ENCODE data around the gene LILRB2.
"Not testable (repeated sequence)": the region's sequence is repeated elsewhere in the genome, so short reads cannot be mapped to it uniquely, and the experiment has no call there.

Gene LILRB2

DNA sequence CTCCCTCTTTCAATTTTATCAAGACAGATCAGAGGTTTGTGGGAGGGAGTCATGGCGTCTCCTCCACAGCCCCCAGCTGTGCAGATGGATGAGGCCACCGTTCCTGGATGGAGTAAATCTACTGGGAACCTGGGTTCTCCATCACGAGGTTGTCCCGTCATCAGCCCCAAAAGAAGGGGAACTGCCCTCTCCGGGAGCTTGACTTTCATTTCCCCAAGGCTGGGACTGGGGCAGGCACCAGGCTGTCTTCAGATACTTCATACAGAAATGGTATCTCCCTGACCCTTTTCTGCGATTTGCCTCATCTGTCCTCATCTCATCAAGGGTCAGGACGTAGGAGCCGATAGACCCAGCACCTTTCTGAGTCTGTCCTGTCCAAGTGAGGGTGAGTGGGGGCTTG, 9.8 kb downstream of the LILRB2 start:
- peak; percentile 25 to 68 for DNase-seq

DNA sequence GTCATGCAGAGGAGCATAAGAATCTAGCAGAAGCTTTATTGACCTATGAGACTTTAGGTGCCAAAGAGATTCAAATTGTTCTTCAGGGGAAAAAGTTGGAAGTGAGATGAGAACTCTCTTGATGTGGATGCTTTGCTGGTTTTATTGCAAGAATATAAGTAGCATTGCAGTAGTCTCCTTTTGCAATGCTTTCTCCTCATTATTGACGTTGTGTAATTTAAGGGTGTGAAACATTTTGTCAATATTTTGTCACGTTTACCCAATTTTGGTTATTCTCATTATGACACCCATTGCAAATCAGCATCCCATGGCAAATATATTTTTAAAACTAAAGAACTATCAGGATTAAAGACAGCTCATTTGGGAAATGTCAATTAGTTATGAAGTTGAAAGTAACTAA, 12.0 kb downstream of the LILRB2 start:
- DNase-seq: no peak

DNA sequence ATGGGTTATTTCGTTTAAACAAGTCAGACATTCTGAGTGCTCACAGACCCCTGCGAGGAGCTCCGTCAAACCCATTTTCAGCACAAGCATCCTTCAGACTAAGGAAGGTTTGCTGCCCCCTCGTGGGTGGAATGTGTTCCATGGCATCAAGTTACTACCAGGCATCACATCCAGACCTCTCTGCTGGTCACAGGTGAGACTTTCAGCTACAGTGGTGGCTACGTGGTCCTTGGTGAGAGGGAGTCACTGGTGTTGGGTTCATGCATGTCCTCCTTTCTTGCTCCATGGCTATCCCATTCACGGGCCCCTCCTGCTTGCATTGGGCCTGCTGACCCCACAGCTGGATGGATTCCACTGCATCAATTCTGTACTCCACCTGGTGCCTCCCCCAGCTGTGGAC, 14.8 kb downstream of the LILRB2 start:
- DNase-seq: peak; percentile 64 to 71

DNA sequence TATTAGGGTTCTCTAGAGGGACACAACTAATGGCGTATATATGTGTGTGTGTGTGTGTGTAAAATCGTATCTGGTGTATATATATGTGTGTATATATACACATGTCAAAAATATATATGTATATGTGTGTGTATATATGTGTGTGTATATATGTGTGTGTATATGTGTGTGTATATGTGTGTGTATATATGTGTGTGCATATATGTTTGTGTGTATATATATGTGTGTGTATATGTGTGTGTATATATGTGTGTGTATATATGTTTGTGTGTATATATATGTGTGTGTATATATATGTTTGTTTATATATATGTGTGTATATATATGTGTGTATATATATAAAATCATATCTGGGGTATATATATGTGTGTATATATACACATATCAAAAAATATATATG, 18.4 kb downstream of the LILRB2 start:
- no peak for DNase-seq

DNA sequence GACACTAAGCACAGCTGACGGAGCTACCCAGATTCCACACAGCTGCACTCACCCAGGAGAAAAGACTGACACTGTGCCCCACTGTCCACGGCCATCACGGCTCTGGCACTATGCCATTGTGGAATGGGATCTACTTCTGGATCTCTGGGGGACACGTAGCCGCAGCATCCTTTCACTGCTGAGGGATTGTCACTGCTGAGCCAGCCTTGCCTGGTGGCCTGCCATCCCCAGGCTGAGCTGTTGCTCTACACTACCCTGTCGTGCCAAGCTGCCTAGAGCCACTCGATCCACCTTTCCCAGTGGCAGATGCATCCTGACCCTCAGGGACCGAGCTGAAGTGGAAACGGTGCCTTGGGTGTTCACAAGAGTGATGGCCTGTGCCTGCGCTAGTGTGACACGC, 18.8 kb downstream of the LILRB2 start:
- DNase-seq: no peak

DNA sequence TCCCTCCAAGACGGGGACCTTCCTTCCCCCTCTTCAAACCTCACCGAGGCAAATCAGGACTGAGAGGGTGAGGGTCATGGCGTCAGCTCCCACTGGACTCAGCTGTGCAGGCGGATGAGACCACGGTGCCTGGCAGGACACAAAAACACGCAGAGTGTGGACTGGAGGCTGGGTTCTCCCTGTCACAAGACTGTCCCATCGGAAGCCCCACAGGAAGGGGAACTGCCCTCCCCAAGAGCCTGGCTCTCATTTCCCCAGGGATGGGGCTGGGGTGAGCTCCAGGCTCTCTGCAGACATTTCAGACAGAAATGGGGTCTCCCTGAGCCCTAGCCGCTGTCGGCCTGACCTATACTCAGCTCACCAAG, 23.8 kb downstream of the LILRB2 start, which contains the start of gene LILRB5:
LILRB5 (minus strand) TSS at position 158 of the 365 bp plus-strand sequence; CDS start at position 78, 80 bp downstream.
- no peak for DNase-seq

DNA sequence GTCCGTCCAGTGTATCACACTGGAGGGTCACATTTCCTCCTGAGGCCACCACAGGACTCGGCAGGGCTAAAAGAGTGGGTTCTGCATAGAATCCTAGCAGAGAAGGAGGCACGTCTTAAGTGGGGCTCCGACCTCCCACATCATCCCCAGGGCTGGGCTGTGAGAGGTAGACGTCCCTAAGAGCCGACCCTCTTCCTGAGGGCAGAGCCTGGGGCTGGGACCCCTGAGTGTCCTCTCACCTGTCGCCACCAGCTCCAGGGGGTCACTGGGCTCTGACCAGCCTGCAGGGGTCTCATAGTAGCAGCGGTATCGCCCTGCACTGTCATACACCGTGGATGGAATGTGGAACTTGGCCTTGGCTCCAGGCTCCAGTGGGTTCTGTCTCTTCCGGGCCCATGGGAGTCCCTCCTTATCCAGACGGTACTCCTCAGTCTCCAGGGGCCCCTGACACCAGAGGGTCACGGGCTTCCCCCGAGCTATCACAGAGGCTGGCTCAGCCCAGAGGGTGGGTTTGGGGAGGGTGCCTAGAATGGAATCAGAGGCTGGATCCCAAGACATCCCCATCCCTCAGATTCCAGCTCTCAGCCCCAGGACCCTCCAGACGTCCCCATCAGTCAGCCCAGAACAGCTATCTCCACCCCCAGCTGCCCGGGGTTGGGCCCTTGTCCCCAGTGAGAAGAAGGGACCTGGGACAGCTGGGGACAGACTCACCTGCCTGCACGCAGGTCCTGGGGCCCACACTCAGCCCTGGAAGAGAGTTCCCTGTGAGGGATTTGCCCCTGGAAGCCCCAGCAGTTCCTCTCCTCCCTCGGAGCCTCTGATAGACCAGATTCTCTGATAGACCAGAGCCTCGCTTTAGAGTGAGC, 24.4 kb downstream of the LILRB2 start:
- DNase-seq: no peak

DNA sequence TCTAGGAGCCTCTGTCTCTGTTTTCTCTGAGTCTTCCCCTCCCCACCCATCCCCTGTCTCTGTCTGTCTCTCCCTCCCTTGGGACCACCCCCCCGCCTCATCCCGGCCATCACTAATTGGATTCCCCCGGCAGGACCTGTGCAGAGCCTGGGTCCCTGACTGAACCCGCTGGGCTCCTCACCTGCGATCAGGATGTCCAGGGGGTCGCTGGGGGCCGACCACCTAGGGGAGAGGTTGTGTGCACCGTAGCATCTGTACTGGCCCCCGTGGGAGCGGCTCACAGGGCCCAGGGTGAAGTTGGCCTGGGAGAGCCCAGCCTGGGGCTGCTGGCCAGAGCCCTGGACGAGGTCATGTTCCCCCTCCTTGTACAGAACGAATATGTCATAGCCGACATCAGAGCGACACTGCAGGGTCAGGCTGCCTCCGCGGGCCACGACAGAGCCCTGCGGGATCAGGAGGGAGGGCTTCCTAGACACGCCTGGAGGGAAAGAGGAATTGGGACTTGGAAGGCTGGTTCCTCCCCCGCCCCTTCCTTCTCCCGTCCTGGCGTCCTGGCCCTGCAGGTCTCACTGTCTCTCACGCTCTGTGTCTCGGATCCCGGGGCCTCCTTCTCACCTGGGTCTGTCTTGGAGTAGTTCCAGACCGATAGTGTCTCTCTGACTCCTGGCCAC, 25.7 kb downstream of the LILRB2 start:
- DNase-seq: no peak

DNA sequence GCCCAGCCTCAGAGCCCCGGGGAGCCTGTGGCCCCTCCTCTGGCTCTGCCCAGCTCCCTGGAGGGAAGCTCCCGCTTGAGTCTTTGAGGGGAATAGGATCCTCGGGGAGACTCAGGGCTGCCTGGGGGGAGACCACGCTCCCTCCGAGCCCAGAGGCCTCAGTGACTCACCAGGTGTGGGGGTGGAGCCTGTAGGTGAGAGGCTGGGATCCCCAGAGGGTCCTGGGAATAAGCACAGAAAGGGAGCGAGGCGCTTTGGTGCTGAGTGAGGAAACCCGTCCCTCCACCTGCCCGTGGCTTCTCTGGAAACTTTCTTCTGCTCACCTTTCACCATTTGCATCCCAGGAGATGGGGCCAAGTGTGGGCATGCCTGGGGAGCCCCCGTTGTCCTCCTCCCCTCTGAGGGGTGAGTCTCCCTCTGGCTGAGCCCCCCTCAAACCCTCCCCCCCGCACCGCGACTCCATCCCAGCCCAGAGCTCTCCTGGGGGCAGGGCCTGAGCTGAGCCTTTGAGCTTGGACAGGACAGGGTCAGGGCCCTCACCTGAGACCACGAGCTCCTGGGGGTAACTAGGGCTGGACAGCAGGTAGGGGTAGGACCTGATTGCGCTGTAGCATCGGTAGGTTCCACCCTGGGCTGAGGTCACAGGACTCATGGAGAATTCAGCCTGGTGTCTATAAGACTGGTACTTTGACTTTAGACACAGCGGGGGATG, 26.6 kb downstream of the LILRB2 start:
- no peak for DNase-seq

DNA sequence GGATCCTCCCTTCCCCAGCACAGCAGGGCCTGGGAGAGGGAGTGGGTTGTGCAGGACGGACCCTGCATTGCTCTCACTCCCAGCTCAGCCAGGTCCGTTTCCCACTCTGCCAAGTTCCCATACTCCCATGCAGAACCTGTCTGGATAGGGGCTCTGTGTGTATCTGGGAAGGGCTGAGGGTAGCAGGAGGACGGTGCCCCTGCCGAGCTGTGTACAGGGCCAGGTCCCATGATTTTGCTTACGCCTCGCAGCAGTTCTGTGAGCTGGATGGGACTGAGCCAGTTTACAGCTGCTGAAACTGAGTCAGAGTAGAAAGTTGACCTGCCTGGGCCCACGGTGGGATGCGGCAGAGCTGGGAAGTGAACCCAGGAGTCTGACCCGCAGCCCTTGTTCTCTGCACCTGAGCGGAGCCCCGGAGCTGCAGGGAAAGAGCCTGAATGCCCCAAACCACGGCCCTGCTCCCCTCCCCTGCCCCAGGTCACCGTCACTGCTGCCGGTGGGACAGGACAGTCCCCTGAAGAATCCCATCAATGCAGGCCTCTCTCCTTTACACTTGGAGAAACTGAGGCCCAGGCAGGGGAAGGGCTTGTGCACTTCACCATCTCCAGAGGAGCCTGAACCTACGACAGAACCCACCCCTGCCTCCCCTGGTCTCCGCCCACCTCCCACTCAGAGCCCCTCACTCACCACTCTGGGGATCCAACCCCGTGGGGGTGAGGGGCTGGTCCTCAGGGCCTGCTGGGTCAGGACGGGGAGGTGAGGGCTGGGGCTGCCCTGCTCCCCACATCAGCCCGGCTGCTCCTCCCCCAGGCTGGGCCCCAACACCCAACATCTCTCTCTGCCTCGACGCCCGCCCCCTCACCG, 27.3 kb downstream of the LILRB2 start:
- no peak for DNase-seq

DNA sequence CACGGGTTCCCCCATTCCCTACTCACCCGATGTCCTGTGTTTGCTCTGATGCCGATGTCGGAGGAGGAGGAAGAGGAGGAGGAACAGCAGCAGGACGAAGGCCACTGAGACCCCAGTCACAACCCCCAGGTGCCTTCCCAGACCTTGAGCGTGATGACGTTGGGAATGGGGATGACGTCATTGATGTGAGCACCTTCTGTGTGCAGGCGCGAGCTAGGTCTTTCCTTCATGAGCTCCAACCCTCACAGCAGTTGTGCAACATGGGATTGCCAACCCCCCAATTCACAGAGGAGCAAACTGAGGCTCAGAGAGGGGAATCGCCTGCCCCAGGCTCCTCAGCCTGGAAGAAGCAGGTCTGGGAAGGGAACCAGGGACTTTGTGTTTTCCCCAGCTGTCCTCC, 28.1 kb downstream of the LILRB2 start:
- DNase-seq: no peak

DNA sequence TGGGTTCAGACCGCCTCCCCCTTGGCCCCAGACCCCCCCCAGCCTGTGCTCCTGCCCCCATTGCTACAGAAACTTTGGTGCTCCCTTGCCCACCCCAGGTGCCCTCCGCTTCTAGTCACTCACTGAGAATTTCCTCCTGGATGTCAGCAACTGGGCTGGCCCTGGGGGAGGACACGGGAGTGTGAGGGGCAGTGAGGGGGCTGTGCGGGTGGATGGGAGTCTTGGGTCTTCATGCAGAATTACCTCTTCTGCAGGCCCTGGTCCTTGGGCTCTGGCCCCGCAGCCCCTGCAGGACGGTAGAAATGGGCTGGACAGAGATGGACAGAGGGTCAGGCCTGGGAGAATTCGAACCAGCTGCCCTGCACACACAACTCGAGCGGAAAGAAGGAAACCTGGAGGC, 28.7 kb downstream of the LILRB2 start:
- DNase-seq: no peak

DNA sequence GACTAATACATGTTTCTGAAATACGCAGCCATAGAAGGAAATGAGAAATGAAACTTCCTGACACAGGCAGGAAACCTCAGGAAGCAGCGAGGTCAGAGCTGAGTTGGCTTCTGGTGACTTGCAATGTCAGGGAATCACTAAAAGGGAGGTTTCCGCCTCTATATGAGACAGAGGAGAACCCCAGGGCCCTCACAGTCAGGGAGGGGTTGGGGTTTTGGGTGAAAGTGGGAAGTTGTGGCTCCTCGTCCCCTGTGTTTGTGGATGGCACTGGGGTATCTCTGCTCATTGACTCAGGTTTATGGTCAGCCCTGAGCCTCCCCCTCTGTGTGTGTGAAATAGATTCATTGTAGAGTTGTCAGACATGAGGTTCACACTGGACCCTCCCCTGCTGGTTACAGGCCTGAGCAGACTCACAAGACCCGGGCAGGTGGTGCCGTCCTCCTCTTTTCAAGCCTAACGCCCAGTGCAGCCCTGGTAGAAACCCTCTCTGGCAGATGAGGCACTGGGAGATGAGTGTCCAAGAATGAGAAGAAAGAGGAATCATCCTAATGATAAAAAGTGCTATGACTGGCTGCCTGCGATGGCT, 32.8 kb downstream of the LILRB2 start:
- DNase-seq: peak; percentile 39 to 74

DNA sequence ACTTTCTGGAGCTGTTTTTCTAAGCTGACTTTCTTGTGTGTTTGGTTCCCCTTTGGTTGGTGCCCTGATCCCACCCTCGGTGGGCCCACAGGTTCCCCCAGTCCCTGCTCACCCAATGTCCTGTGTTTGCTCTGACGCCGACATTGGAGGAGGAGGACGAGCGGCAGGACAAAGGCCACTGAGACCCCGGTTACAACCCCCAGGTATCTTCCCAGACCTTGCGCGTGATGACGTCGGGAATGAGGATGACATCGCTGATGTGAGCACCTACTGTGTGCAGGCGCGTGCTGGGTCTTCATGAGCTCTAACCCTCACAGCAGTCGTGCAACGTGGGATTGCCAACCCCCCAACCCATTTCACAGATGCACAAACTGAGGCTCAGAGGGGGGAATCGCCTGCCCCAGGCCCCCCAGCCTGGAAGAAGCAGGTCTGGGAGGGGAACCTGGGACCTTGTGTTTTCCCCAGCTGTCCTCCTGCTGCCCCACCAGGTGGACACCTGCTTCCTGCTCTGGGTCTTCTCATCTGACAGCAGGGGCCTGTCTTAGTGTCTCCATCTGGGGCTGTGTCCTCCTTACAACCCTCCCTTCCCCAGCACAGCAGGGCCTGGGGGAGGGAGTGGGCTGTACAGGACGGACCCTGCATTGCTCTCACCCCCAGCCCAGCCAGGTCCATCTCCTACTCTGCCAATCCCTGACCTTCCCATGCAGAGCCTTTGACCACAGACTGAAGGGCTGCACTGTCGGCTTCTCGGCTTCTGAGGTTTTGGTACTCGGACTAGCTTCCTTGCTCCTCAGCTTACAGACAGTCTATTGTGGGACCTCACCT, 33.6 kb downstream of the LILRB2 start:
- DNase-seq: no peak

DNA sequence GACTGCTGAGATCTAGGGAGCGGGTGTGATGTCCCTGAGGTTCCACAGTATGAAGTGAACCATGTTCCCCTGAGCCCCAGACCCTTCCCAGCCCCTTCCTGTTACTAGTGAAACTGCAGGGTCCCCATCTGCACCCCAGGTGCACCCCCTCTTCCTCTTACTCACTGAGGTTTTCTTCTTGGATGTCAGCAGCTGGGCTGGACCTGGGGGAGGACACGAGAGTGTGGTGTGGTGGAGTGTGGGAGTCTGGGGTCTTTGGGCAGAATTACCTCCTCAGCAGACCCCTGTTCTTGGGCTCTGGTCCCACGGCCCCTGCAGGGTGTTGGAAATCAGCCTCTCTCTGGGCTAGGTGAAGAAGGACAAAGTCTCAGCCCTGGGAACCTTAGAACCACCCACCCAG, 35.0 kb downstream of the LILRB2 start:
- no peak for DNase-seq

DNA sequence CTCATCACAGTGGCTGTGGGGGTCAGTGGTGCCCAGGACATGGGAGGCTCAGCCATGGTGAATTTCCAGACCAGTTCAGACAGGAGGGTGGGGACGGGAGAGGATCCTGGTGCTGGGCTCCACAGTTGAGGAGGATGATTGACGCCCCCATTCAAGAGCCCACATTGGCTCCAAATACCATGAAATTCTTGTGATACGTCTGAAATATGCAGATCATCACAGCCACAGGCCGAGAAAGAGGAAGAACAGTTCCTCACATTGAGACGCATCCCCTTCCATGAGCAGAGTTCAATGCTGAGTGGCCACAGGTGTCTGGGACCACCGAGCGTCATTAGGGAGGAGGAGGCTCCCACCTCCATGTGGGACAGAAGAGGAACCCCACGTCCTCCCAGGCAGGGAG, 37.1 kb downstream of the LILRB2 start:
- not testable (repeated sequence) for DNase-seq

DNA sequence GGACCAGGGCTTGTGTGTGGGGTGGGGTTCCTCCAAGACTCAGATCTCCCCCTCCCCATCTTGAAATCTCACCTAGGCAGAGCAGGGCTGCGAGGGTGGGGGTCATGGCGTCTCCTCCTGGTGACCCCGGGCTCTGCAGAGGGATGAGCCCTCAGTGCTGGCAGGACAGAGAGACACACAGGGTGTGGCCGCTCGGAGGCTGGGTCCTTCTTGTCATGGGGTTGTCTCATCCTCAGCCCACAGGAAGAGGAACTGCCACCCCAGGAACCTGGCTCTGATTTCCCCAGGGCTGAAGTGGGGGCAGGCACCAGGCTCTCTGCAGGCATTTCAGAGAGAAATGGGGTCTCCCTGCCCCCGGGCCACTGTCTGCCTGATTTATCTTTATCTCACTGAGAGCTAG, 38.3 kb downstream of the LILRB2 start, which contains the start of gene LILRA6:
LILRA6 (minus strand) TSS at position 145 of the 400 bp plus-strand sequence.
- peak; percentile 9 to 39 for DNase-seq

DNA sequence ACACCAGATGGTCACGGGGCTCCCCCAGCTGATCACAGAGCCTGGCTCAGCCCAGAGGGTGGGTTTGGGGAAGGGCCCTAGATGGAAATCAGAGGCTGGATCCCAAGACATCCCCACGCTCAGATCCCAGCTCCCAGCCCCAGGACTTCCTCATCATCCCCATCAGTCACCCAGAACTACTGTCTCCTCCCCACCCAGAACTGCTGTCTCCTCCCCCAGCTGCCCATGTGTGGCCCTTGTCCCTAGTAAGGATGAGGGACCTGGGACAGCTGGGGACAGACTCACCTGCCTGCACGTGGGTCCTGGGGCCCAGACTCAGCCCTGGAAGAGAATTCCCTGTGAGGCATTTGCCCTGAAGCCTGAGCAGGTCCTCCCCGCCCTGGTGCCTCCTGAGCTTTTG, 38.7 kb downstream of the LILRB2 start:
- DNase-seq: not testable (repeated sequence)

DNA sequence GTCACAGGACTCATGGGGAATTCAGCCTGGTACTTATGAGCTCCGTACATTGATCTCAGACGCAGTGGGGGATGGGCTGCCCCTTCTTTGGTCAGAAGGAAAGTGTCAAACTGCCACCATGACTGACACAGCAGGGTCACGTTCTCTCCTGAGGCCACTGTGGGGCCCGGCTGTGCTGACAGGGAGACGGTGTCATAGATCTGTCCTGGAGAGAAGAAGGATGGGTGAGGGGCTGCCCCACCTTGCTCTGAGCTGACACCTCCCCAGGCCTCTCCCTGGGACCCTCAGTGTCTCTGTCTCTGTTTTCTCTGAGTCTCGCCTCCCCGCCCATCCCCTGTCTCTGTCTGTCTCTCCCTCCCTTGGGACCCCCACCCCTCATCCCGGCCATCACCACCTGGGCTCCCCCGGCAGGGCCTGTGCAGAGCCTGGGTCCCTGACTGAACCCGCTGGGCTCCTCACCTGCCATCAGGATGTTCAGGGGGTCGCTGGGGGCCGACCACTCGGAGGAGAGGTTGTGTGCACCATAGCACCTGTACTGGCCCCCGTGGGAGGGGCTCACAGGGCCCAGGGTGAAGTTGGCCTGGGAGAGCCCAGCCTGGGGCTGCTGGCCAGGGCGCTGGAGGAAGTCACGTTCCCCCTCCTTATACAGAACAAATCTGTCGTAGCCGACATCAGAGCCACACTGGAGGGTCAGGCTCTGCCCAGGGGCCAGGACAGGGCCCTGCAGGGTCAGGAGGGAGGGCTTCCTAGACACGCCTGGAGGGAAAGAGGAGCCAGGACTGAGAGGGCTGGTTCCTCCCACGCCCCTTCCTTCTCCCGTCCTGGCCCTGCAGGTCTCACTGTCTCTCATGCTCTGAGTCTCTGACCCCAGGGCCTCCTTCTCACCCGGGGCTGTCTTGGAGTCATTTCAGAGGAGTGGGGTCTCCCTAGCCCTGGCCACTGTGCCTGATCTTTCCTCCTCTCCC, 40.3 kb downstream of the LILRB2 start:
- not testable (repeated sequence) for DNase-seq
